Activated effector memory CD4-positive, alpha-beta T cell treated with Interleukin-2 at 50 U/mL for 16 hours (primary cell): ENCODE data around the gene KRT84.

ENCODE experiments used
- DNase-seq: peaks from one replicate; pipeline ENCODE4 v3.0.0-alpha.2; 2020

The KRT84 gene

DNA sequence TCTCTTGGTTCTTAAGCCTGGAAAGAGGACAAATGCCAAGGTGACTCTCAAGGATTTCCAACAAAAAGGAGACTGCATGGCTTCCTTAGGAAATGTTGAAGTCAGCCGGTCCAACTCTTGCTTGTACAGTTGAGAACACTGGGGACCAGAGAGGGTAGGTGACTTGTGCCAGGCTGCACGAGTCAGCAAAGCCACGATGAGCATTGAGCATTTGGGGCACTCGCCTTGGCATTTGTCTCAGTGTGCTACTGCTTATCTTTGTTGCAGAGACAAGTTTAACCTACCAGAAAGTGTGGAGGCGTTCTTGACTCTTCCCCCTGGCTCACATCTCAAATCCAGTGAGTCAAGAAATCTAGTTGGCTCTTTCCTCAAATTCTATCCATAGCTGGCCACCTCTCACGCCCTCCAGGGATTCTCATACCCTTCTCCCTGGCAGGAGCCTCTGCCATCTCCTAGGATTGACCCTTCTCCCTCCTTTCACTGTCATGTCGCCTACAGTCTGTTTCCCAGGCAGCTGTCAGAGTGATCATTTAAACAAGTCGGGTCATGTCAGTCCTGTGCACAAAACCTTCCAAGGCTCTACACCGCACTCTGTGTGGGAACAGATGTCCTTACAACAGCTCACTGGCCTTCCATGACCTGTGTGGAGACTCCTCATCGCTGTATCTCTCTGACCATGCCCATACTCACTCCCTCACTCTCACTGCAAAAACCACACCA is 47.1 kb downstream of the KRT84 start:
- no peak for DNase-seq

DNA sequence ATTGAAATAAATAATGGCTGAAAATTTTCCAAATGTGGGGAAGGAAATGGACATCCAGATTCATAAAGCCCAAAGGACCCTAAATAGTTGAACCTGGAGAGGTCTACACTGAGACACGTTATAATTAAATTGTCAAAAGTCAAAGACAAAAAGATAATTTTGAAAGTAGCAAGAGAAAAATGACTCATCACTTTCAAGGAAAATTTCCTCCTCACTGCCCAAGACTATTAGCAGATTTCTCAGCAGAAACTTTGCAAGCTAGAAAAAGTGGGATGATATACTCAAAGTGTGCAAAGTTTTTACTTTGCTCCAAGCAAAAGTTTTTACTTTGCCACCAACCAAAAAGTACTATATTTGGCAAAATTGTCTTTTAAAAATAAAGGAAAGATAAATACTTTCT is 48.4 kb downstream of the KRT84 start:
- DNase-seq = no peak

DNA sequence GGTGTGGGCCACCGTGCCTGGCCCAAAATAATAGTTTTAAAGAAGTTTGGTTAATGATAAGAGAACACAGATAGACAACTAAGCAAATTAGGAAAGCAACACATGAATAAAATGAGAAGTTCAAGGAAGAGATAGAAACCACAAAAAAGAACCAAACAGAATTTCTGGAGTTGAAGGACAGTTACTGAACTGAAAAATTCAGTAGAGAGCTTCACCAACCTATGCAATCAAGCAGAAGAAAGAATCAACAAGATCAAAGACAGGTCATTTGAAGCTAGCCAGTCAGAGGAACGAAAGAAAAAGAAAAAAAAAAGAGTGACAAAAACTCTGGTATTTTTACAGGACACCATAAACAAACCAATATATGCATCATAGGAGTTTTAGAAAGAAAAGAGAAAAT is 48.8 kb downstream of the KRT84 start:
- DNase-seq = no peak

GRCh38 chr12:52335598-52336262 is 49.7 kb downstream of the KRT84 start:
- no peak for DNase-seq

GRCh38 chr12:52334185-52334584 is 51.3 kb downstream of the KRT84 start:
- no peak for DNase-seq

GRCh38 chr12:52333321-52333720 is 52.1 kb downstream of the KRT84 start:
- no peak for DNase-seq

DNA sequence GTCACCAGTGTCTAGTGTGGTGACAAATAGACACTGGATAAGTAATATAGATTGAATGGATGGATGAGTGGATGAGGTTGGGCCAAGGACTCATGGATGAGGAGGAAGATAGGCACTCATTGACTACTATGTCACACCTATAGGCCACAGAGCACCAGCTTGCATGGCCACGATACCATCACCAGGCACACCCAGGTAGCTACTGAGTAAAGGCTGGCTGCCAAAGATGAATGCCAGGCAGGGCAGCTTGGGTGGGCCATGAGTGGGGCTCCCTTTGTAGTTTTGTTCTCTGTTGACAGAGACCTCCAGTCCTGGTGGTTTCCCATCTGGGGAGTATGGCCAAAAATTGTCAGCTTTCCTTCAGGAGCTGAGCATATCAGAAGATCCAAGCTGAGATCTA is 53.1 kb downstream of the KRT84 start:
- DNase-seq = no peak

- DNase-seq = no peak
Measured at GRCh38 chr12:52331833-52332232, 53.6 kb downstream of the KRT84 start.

DNA sequence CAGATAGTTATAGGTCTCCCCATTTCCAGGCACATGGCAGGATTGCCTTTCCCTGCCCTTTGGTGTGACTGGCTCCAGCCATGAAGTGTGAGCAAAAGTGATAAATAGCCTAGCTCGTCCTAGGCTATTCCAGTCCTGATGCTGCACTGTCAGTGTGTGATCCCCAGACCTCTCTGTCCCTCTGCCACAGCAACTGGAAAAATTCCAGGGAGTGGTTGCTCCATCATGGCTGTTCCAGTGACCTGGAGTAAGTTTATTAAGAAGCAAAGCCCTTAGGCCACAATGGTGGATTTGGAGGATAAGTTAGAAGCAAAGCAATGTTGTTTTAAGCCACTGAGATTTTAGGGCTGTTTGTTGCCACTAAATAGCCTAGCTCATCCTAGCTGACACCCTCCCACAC is 54.4 kb downstream of the KRT84 start:
- no peak for DNase-seq

GRCh38 chr12:52327830-52328500 is 57.5 kb downstream of the KRT84 start:
- no peak for DNase-seq
